ENCODE data around the gene KCTD19.

- TF ChIP-seq CTCF (IDR thresholded peaks at IDR 0.05) (no peak), POLR2A (IDR thresholded peaks at IDR 0.05) (no peak)
Observed at GRCh38 chr16:67298277-67298676, 28.3 kb downstream of the KCTD19 start.

All from esophagus squamous epithelium (tissue), 4 donors.